ENCODE measurements around the gene ABCA9. TPM values are rescaled to one million over a fixed set of nuclear protein-coding genes. Genes with fewer than 3 reads are reported as not detected.

Gene ABCA9
- total RNA-seq, 1 experiment from 2014 or later, result not detected

- Histone ChIP-seq H4K20me1 (ENCODE audit: control insufficient read depth, insufficient read depth, insufficient read length) (no peaks in the 10 kb centered on the region), H2BK15ac (ENCODE audit: low read depth, low read length) (no peak overlapping the region), H3K79me2 (ENCODE audit: insufficient read depth, low read length) (no peaks in the 10 kb centered on the region), H4K91ac (ENCODE audit: insufficient read length, low read depth, low read length) (no peak overlapping the region), H4K5ac (ENCODE audit: insufficient read length, low read depth, low read length) (no peak overlapping the region), H3K9me3 (ENCODE audit: control insufficient read depth, low read depth, low read length) (no peaks in the 10 kb centered on the region), H3K9ac (ENCODE audit: extremely low read depth, insufficient read length, low read length) (no peak overlapping the region), H3K14ac (ENCODE audit: insufficient read depth, low read length) (no peak overlapping the region), H2BK120ac (ENCODE audit: low read depth, low read length, poor library complexity, severe bottlenecking) (no peak overlapping the region), H3K18ac (ENCODE audit: insufficient read length, low read depth, low read length) (no peak overlapping the region), H2BK12ac (ENCODE audit: insufficient read length, low read depth, low read length) (no peak overlapping the region), H3K23me2 (ENCODE audit: insufficient read length, low read depth, low read length, poor library complexity, severe bottlenecking) (no peaks in the 10 kb centered on the region), H3K4me2 (ENCODE audit: insufficient read depth, insufficient read length, low read length) (no peak overlapping the region), H3K79me1 (ENCODE audit: insufficient read depth, low read depth, low read length, poor library complexity, severe bottlenecking) (no peaks in the 10 kb centered on the region), H3K4me1 (ENCODE audit: insufficient read depth, low read length) (no peaks in the 10 kb centered on the region), H3K27ac (ENCODE audit: insufficient read length, low read depth, low read length) (no peak overlapping the region), H2BK5ac (ENCODE audit: insufficient read length, low read length) (no peak overlapping the region), H3K23ac (ENCODE audit: insufficient read length, low read depth, low read length) (no peak overlapping the region), H3K56ac (ENCODE audit: insufficient read length, low read depth, low read length) (no peak overlapping the region), H4K8ac (replicated peaks; ENCODE audit: insufficient read length, low read depth, low read length) (no peak overlapping the region), H3T11ph (ENCODE audit: low read length) (no peak overlapping the region), H2BK20ac (ENCODE audit: low read depth, low read length, poor library complexity, severe bottlenecking) (no peak overlapping the region), H3K4ac (ENCODE audit: low read depth, low read length) (no peak overlapping the region), H3K27me3 (ENCODE audit: insufficient read depth, low read length) (no peaks in the 10 kb centered on the region), H2AFZ (ENCODE audit: low read length) (no peak overlapping the region), H2AK5ac (ENCODE audit: insufficient read length, low read length) (no peak overlapping the region)
- H3K36me3 Mint-ChIP-seq (ENCODE audit: insufficient read depth in 1 of 3, low read depth in 3 of 3), result no peaks in the 10 kb centered on the region
- no peaks in the 10 kb centered on the region for H3K9me3 Mint-ChIP-seq
- DNase-seq, result no peak
- WGBS (ENCODE audit: extremely low coverage, insufficient read length, low lambda C conversion rate), result no CpG with 5 or more reads among the region's 4 CpGs
- 0 out of 4 replicates have a peak, but pooled peaks cover 2 to 4% of the 10 kb centered on the region in 2 experiments for H3K4me1 Mint-ChIP-seq
- no peak overlapping the region for H3K4me3 Mint-ChIP-seq
- H3K27ac Mint-ChIP-seq, result no peak overlapping the region
- no peaks in the 10 kb centered on the region for H3K27me3 Mint-ChIP-seq (ENCODE audit: low read depth)
- no peak for TF ChIP-seq CTCF (conservative IDR thresholded peaks at IDR 0.05)
These were observed 1.2 kb upstream of the ABCA9 start for GRCh38 chr17:69061721-69062556.

Measured in H9 (cell line).